GM18502 (cell line): ENCODE results near the gene ASTN2.

Source experiments
- ATAC-seq: cut with Tn5 transposase; IDR thresholded peaks from one replicate; pipeline ENCODE4 v1.9.1; 2021; ENCODE audit warnings: mild to moderate bottlenecking; ENCODE audit not compliant: unreplicated experiment, poor library complexity

Gene ASTN2

DNA sequence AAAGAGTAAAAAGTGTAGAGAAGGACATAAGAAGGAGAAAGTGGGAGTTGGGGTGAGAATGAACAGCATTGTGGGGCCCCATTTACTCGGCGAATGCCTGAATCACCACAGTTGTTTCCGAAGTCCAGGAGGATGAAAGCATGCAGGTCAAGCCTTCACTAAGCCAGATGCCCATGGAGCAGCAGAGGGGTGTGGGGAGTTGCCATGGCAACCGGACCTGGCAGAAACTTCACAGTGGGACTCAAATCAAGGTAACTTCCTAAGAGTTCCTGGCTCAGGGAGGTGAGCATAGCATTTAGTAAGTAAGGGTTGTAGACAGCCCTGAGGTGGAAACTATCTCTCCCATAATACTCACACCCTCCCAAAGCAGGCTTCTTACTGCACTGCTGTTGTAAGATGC lies 370.6 kb downstream of the ASTN2 start:
- no peak for ATAC-seq

DNA sequence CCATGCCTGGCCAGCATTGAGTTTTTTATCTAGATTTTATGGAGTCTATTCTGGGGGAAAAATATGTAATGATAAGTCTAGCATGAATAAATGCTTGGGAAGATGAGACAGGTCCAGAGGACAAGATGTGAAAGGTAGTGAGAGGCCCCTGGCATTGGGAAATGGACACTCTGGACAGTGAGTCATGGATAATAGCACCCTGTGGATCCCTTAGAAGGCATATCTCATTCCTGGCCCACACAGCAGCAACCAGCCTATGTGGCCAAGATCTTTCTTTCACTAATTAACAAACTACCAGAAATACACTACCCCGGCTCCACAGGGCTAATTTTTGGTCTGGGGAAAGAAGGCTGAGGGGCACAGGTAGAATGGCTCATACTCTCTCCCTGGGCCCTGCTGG lies 371.7 kb downstream of the ASTN2 start:
- ATAC-seq, result no peak

DNA sequence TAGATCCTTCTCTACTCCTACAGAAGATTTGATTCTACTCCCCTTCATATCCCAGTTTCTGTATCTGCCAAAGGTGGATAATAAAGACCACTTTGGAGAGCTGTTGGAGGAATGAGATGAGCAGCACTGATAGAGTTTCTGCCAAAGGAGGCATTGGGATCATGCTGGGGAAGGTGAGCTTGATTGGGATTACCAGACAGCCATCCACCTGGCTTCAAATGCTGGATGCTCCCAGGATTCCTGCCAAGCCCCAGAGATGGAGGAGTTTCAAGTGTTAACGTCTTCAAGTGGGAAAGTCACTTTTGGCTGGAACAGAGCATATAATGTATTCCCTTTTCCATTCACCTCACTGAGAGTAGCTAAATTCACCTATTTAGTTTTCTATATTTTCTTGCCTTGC lies 379.3 kb downstream of the ASTN2 start:
- ATAC-seq, result no peak

DNA sequence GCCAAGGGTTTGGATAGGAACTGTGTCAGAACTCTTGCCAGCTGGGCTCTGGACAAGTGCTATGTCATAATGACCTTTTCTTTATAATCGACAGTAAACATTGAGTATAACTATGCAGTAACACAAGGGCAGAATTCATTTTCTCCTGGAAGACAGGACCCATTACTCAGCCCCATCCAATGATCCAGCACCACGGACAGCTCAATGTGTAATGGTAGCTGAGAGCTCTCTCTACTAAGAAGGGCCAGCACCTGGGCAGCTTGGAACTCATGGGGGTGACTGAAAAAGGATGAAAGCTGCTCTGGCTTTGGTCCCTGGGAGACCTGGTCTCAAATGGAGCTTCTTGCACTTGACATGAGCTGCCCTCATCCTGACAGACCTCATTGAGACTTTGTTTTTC lies 380.0 kb downstream of the ASTN2 start:
- ATAC-seq, result no peak

DNA sequence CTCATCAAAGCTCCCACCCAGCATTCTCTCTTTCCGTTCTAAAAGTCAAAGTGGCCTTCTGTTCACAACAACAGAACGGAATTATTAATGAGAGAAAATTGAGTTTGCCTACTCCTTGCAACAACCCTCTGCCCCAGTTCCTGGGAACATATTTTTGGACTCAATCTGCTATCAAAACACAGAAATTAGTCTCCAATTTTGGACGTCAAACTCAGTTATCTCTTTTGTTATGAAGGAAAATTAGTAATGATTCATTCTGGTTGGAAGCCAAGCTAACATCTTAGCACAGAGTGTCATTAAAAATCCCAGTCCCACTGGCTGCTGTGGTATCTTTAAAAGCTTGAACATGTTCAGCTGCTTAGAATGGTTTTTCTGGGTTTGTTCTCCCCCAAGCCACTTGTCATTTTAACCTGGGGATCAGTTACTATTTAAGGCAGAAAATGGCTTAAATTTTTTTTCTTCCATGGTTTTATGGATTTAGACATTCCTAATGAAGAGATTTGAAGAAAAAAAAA lies 384.5 kb downstream of the ASTN2 start:
- no peak for ATAC-seq

DNA sequence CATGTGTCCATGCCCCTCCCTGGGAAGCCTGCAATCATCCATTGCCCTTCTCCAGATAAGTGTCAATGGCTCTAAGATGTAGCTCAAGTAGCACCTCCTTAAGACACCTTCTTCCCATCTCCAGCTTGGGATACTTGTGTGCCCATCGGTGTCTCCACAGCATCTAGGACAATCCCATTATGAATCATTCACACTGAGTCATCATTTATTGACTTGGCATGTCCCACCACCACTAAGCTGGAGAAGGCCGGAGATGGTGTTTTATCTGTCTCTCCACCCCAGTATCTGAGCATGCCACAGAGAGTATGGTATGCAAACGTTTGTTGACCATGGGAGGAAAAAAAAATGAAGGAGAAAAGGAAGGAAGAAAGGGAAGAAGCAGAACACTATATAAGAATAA lies 385.5 kb downstream of the ASTN2 start:
- ATAC-seq, result no peak

DNA sequence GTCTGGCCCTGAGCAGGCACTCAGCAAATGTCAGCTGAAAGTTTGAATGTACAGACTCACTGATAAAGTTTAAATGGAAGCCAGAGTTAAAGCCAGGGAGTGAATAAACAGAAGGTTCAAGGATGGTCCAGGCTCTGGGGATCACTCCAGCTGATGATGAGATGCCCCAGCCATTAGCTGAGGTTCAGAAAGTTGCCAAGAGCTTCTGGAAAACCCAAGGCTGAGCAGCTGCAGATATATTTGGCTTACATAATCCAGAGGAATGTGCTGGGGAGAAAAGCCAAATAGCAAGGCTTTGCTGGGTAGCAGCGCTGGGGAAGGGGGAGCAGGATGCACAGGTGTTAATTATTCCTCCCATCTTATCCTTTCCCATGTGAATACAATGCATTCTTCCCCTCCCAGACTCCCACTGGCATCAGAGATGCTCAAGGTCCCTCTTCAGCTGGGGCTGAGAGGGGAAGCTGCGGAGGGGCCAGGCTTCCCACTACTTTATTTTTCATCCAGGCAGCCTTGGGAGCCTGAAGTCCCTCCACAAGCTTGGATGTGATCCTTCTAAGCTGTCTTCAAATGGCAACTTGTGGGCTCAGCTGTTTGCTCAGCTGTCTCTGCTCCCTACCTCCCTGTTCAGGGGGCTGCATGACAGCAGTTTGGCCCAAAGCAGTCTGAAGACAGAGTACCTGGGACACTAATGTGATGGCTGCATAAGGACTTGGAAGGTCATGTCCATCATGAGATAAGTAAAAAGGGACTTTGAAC lies 386.6 kb downstream of the ASTN2 start:
- no peak for ATAC-seq

DNA sequence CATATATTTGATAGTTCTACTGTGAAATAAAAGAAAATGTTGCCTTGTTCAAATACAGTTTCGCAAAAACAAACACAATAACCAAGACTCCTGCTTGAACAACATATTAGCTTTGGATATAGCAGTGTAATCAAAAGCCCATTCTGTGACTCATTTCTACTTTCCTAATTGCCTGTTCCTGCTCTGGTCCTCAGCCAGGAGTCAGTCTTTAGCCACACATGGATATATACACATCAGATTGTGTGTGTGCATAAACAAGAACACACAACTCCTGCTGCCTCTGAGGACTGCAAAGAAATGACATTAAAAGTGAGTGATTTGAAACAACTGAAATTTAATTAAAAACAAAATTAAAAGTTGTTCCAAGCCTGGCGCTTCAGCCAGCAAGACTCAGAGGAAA lies 393.0 kb downstream of the ASTN2 start:
- no peak for ATAC-seq

DNA sequence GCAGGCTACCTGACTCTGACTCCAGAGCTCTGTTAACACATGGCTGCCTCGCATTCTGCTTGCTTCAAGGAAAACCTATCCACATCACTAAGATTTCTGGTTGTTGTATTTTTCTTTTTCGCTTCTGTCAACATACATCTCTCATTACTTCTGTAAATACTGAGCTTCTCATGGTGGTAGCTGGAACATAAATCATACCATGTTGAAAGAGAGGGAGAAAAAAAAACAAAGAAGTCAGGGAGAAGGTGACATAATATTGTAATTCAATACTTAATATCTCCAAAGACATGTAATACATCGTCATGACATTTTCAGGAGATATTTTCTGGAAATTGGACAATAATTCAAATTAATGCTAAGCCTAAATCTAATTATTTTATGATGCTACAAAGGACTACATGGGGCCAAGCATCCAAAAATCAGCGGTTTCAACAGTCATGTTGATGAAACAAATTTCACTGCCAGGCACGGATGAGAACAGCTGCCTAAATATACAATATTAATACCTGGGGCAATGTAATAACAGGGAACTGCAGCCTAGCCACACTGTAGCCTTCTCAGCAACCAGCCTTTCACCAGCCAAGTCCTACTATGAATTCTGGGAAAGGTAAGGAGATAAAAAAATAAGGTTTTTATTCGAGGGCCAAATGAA lies 395.8 kb downstream of the ASTN2 start:
- ATAC-seq, result no peak

DNA sequence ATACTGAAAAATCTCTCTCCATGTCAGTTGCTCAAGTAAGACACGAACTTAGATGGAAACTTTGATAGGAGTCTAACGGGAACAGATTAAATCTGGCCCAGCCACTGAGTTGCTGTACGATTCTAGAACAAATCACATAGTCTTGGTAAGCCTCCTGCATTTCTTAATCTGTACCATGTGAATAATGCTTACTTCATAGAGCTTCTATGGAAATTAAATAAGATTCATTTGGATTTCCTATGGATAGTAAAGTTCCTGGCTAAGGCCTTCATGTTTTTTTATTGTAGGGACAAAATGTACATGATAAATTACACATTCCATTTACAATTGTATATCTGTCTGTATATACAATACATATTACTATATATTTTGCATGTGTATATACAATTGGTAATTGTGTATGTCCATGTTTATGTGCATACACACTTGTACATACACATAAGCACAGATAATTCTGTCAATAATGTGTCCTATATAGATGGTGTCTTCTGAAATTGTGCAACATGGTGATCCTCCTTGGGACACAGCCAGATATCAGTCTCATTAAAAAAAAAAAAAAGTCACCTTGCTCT lies 397.4 kb downstream of the ASTN2 start:
- no peak for ATAC-seq

DNA sequence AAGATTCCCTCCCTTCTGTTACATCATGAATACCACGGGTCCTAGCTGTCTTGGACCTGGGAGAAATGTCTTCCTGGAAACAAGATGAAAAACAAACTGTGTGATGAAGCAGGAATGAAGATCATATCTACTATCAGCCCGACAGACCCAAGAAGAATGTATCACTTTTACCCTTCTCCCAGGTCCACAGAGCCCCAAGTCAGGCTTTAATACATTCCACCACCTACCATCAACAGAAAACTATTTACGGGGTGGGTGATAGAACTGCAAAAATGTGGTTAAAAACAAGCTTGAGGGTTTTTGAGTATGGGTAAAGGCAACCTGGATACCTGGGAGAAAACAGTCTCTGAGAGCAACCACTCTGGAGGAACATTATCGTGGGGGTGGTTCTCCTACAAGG lies 400.8 kb downstream of the ASTN2 start:
- no peak for ATAC-seq

DNA sequence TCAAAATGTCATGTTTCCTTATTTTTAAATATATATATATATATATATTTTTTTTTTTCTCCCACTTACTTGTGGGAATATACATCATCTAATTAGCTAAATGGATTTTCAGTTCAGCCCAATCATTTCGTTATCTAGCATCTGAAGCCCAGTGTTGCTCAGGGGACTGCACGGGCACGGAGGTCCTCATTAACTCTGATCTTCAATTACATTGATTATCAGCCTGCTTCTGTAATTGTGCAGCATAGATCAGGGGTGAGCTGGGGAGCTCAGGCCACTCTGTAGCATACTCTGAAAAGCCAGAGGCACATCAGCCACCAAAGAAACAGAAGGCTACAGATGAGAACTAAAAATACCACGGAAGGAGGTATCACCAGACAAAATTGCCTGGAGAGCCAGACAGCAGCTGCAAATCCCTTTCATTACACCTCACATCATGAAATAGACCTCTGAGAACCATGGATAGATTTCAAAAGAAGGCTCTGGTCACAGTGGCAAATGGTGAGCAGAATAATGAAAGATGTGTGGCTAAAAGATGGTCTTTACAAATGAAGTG lies 401.3 kb downstream of the ASTN2 start:
- no peak for ATAC-seq

DNA sequence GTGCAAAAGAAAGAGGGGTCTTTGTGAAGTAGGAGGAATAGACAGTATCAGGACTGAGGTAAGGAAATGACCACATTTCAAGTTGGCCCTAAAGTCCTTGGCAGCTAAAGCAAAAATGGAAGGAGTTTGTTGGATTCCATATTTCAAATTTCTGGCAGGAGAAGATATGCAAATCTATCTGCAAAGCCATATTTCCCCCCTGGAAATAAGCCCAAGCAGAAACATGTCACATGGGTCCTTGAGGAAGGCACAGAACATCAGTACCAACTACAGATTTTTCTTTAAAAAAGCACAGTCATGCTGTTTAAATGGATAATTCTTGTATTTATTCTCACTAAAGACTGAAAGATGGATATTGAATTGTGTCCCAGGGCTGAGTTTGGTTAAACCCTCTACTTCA lies 404.8 kb downstream of the ASTN2 start:
- no peak for ATAC-seq

DNA sequence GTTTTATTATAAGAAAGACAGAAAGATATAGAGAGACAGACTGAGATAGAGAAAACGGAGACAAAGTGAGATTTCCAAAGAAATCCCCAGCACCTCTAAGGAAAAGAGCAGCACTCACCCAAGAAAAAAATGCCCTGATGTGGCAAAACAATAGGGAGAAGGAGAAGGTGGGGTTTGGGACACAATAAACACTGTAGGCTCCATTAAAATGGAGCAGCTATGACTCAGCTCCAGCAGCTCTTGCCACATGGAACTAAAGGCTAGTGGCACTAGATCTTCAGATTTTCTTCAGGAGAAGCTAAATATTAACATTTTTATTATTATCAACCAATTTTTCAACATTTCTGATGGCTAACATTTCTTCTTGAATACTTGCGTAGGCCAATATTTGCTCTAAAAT lies 406.0 kb downstream of the ASTN2 start:
- ATAC-seq, result no peak

DNA sequence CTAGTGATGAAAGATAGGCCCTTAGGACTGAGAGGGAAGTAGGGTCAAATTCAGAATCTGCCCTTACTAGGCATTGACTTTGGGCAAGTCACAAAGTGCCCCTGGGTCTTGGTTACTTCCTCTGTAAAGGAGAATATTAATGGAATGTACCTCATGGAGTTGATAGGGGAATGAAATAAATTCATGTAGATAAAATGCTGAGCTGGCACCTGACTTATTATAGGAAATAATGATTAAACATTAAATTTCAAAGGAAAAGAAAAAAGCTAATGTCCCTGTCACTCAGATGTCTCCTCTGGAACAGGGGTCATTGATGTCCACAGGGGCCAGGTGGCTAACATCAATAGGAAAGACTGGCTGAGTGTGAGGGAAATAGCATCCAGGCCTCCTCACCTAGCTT lies 406.4 kb downstream of the ASTN2 start:
- no peak for ATAC-seq

DNA sequence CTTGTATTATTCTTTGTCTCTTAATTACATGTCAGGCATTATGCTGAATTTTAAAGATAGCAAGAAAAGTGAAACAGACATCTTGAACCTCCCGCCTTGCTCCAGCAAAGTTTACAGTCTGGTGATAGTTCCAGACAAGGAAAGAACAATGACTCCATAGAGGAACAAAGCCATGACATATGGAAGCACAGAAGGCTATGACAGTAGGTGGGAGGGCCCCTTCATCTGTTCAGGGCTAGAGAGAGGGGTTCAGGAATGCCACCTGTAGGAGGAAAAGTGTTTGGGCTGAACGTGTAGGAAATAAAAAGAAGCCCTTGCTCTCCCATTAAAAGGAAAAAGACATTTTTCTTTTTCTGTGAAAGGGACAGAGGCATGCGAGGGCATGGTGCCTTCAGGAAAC lies 412.2 kb downstream of the ASTN2 start:
- no peak for ATAC-seq

DNA sequence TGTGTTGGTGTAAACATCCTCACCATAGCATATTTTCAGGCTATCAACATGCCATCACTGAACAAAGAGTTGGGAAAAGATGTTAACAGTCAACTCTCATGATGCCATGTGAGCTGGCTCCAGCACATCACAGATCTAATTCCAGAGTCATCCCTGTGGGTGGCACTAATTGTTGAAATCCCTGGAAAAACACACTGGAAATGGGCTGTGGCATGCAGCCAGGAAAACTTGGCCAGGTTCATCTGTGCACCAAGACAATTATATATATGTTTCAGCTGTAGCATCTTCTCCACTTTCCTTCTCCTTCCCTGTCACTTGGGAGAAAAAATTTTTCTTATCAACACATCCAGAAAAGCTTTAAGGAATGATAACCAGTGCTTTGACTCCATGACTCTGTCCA lies 414.0 kb downstream of the ASTN2 start:
- ATAC-seq, result no peak

DNA sequence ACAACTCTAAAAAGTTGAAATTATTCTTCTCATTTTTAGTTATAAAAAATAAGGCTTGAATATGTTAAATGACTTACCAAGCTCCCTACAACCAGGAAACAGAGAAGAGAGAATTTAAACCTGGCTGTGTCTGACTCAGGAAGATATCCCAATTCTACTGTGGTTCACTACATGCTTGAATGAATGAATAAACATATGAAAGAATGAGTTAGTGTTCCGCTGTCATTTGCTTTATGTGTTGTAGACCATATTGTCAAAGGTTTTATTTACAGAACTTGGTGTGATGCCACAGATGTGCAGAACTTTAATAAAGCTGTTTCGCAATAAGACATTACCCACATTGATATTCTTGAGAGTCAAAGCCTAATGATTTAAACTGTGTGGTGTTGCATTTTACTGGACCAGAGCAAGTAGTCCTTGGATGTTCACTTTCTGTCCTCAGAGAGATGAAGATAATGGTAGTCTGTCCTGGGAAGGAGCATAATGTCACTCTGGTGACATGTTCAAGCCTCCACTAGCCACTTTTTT lies 414.6 kb downstream of the ASTN2 start:
- no peak for ATAC-seq

DNA sequence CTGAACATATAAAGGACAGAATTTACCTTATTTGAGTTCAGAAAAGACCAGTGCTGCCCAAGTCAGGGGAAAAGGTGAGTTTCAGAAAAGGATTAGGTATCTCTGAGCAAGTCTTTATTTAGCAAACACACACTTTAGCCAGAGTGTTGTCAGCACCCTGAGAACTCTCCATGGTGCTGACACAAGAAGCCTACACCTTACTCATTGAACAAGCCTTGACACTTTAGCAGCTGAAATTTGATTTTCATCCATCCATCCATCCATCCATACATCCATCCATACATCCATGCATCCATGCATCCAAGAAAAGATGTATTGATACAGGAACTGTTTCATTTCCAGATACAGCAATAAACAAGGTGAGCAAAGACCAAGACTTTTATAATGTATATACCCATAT lies 416.6 kb downstream of the ASTN2 start:
- no peak for ATAC-seq

DNA sequence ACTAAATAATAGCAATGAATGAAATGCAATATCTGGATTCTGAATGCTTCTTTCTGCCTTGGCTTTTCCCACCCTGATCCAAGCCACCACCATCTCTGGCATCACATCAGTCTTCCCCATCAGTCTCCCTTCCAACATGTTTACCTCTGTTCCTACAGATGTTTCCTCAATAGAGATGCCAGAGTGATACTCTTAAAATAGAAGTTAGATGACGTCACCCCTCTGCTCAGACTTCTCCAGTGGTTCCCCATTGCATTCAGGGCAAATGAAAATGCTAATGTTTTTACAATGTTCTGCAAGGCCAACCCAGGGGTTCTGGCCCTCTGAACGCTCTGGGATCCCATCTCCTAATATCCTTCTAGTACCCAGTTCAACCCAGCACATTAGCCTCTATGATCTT lies 422.0 kb downstream of the ASTN2 start:
- ATAC-seq, result no peak

DNA sequence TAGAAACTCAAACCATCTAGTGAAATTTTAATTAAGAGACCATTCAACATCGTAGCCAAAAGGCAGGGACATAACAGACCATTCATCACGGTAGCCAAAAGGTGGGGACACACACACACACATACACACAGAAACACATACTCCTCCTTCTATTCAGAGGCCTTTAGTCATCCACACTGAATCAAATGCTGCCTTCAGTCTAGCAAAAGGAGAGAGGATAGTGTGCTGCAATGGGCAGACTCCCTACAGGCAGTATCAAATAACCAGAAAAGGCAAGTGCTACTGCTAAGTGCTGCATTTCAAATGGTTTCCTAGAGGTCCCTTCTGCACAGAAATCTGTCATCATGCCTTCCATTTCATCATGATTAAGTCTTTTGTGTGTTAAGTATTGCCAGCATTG lies 423.8 kb downstream of the ASTN2 start:
- no peak for ATAC-seq
